Esophagus squamous epithelium (tissue), 5 donors: ENCODE data around the gene EDAR. TPM values are rescaled to one million over a fixed set of nuclear protein-coding genes. Genes with fewer than 3 reads are reported as not detected.

Experiments
- DNase-seq: peaks from one replicate; lab custom pipeline; 2025; lab: John Stamatoyannopoulos, UW
- H3K27ac ChIP-seq, 4 donors: fragments of 200-600 bp; sonication (generic); one replicate each; pipeline ENCODE4 v1.5.1; 2016 to 2019; ENCODE audit warnings: mild to moderate bottlenecking in 1 of 4
- H3K27me3 ChIP-seq, 4 donors: fragments of 200-600 bp; sonication (generic); 1 replicate in 3 of 4; 2 replicates in 1 of 4; pipeline versions ENCODE4 v1.5.1 to v1.6.0; 2017 to 2021; ENCODE audit warnings: antibody characterized with exemption in 1 of 4
- H3K36me3 ChIP-seq, 3 donors: fragments of 200-600 bp; sonication (generic); one replicate each; pipeline ENCODE4 v1.5.1; 2016 to 2019
- H3K4me1 ChIP-seq, 3 donors: fragments of 200-600 bp; sonication (generic); one replicate each; pipeline ENCODE4 v1.5.1; 2017 to 2019
- H3K4me3 ChIP-seq, 4 donors: fragments of 200-600 bp; sonication (generic); 1 replicate in 3 of 4; 2 replicates in 1 of 4; pipeline ENCODE4 v1.5.1; 2016 to 2019; ENCODE audit warnings: mild to moderate bottlenecking in 2 of 4, moderate library complexity in 1 of 4
- H3K9me3 ChIP-seq, 3 donors: fragments of 200-600 bp; sonication (generic); one replicate each; pipeline ENCODE4 v1.5.1; 2016 to 2019
- POLR2A ChIP-seq, 4 donors: fragments of 450-650 bp; IDR thresholded peaks; one replicate each; pipeline ENCODE4 v1.6.1; 2017; ENCODE audit warnings: antibody characterized with exemption in 4 of 4, mild to moderate bottlenecking in 4 of 4, moderate library complexity in 3 of 4
- WGBS, 2 donors: methylation state at CpG; one replicate each; pipeline ENCODE4 v1.1.5; 2018; 5-methylcytosine and 5-hydroxymethylcytosine counted together
- intact Hi-C: fragments of 100-400 bp; cut with DNase I; formaldehyde crosslinking; loops from one replicate; pipeline ENCODE4 v1.15.0; 2022
- total RNA-seq, 4 donors: library from RNA; depleted of rRNA; stranded (reverse); fragments of >200 nt; gene quantifications; one replicate each; pipeline ENCODE4 v1.1.0, GENCODE V29; 2016
- TF ChIP-seq, protein P1 (sequence below), 6 experiments: fragments of 450-650 bp in 4 of 6; fragments of 200-600 bp in 2 of 6; sonication (generic) in 2 of 6; IDR thresholded peaks; one replicate each; pipeline ENCODE4 v1.5.1; 2016 to 2019; ENCODE audit warnings: antibody characterized with exemption in 6 of 6, mild to moderate bottlenecking in 4 of 6, moderate library complexity in 4 of 6
- donor health status: DM: yes; HTN: yes; CAD: no.

EDAR gene
- total RNA-seq, 4 donors from 2014 or later, result 3.9 to 5.3 (median 4.4) TPM

GRCh38 chr2:108971661-108972566 is 17.1 kb downstream of the EDAR start:
- Histone ChIP-seq H3K27me3 (no peaks in the 10 kb centered on the region), H3K9me3 (no peaks in the 10 kb centered on the region), H3K36me3 (no peaks in the 10 kb centered on the region), H3K4me1 (peaks cover 0 to 89% (median 12%) of the 10 kb centered on the region in 3 donors), H3K27ac (peak overlapping the region; percentile 85 to 93 (median 90)), H3K4me3 (no peak overlapping the region)
- DNase-seq, result no peak
- intact Hi-C loops, result no loop called here
- no peak for TF ChIP-seq POLR2A (IDR thresholded peaks at IDR 0.05)
- TF ChIP-seq, protein P1, sequence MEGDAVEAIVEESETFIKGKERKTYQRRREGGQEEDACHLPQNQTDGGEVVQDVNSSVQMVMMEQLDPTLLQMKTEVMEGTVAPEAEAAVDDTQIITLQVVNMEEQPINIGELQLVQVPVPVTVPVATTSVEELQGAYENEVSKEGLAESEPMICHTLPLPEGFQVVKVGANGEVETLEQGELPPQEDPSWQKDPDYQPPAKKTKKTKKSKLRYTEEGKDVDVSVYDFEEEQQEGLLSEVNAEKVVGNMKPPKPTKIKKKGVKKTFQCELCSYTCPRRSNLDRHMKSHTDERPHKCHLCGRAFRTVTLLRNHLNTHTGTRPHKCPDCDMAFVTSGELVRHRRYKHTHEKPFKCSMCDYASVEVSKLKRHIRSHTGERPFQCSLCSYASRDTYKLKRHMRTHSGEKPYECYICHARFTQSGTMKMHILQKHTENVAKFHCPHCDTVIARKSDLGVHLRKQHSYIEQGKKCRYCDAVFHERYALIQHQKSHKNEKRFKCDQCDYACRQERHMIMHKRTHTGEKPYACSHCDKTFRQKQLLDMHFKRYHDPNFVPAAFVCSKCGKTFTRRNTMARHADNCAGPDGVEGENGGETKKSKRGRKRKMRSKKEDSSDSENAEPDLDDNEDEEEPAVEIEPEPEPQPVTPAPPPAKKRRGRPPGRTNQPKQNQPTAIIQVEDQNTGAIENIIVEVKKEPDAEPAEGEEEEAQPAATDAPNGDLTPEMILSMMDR (IDR thresholded peaks at IDR 0.05), result no peak
- 34 to 56% methylated on average over 9 to 12 of the region's 22 CpGs for WGBS, 2 donors

- DNase-seq, result no peak
- H3K9me3 ChIP-seq, result no peaks in the 10 kb centered on the region
- no peak overlapping the region for H3K4me3 ChIP-seq
- no peak for TF ChIP-seq POLR2A (IDR thresholded peaks at IDR 0.05)
- TF ChIP-seq, protein P1 (IDR thresholded peaks at IDR 0.05), result no peak
- H3K27ac ChIP-seq, result peak overlapping the region; percentile 85 to 93 (median 90)
- intact Hi-C loops, result no loop called here
- H3K4me1 ChIP-seq, result peaks cover 0 to 85% (median 12%) of the 10 kb centered on the region in 3 donors
- 79 to 91% methylated on average over 1 of the region's 1 CpG for WGBS, 2 donors
- no peaks in the 10 kb centered on the region for H3K36me3 ChIP-seq
- no peaks in the 10 kb centered on the region for H3K27me3 ChIP-seq
These were observed 18.7 kb downstream of the EDAR start for GRCh38 chr2:108970369-108970768.

GRCh38 chr2:108969856-108970255 is 19.2 kb downstream of the EDAR start:
- H3K4me3 ChIP-seq, result no peak overlapping the region
- no peaks in the 10 kb centered on the region for H3K27me3 ChIP-seq
- intact Hi-C loops, result no loop called here
- H3K9me3 ChIP-seq, result no peaks in the 10 kb centered on the region
- no peak for DNase-seq
- peaks cover 0 to 80% (median 12%) of the 10 kb centered on the region in 3 donors for H3K4me1 ChIP-seq
- WGBS, 2 donors, result 90 to 94% methylated on average over 5 to 6 of the region's 6 CpGs
- H3K36me3 ChIP-seq, result no peaks in the 10 kb centered on the region
- H3K27ac ChIP-seq, result peak overlapping the region in 3 of 4 donors; percentile 90 to 93 (median 91)
- TF ChIP-seq POLR2A (IDR thresholded peaks at IDR 0.05), result no peak
- TF ChIP-seq, protein P1 (IDR thresholded peaks at IDR 0.05), result no peak

DNA sequence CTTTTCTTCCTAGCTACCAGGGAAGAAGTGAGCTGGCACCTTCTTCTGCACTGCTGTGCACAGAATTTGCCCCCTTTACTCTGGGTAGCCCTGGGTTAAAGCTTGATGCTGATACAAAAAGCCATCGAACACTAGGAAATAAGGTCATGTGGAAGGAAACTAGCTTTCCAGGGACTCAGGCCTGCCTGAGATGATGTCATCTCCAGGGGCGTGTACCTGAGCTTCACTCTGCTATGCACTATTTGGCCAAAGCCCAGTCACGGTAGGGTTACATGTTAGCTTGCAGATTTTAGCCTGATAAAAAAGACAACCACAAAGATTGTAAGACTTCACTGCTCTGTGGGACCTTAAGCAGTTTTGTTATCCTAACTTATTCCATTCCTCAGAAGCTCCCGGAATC is 20.4 kb downstream of the EDAR start:
- WGBS, 2 donors, result 36 to 42% methylated on average over 3 to 4 of the region's 4 CpGs

More for the DNA sequence above, 20.4 kb downstream of the EDAR start:
- peak overlapping the region; percentile 18 to 90 (median 64) for H3K27ac ChIP-seq
- no peaks in the 10 kb centered on the region for H3K9me3 ChIP-seq
- no peak for DNase-seq
- H3K36me3 ChIP-seq, result no peaks in the 10 kb centered on the region
- no peaks in the 10 kb centered on the region for H3K27me3 ChIP-seq
- no peak overlapping the region for H3K4me3 ChIP-seq
- peaks cover 0 to 68% (median 12%) of the 10 kb centered on the region in 3 donors for H3K4me1 ChIP-seq
- TF ChIP-seq POLR2A (IDR thresholded peaks at IDR 0.05), result no peak
- TF ChIP-seq, protein P1 (IDR thresholded peaks at IDR 0.05), result no peak
- intact Hi-C loops, result no loop called here
